DOHH2 (cell line): ENCODE measurements around the gene DAAM2.

Source experiments
- H3F3A ChIP-seq: fragments of 200-600 bp; sonication (generic), shearing (Covaris generic); 2 replicates; pipeline ENCODE4 v1.6.0; 2016; ENCODE audit warnings: antibody characterized with exemption, mild to moderate bottlenecking; ENCODE audit not compliant: control insufficient read depth, insufficient read depth
- H3K27ac ChIP-seq: fragments of 200-600 bp; sonication (generic); 2 replicates; pipeline ENCODE4 v1.5.1; 2014; ENCODE audit warnings: low read depth, mild to moderate bottlenecking, low read length, moderate library complexity
- H3K27me3 ChIP-seq: fragments of 200-600 bp; sonication (generic); 2 replicates; pipeline ENCODE4 v1.6.1; 2014; ENCODE audit warnings: mild to moderate bottlenecking, low read length, mixed read lengths; ENCODE audit not compliant: control insufficient read depth
- H3K36me3 ChIP-seq: fragments of 200-600 bp; sonication (generic); 2 replicates; pipeline ENCODE4 v1.6.1; 2014; ENCODE audit warnings: mild to moderate bottlenecking, low read length, moderate library complexity, mixed read lengths; ENCODE audit not compliant: control insufficient read depth
- H3K4me1 ChIP-seq: fragments of 200-600 bp; sonication (generic); 2 replicates; pipeline ENCODE4 v1.6.1; 2014; ENCODE audit warnings: mild to moderate bottlenecking, low read length, mixed read lengths; ENCODE audit not compliant: control insufficient read depth
- H3K4me2 ChIP-seq: fragments of 200-600 bp; sonication (generic); 2 replicates; pipeline ENCODE4 v1.6.0; 2014; ENCODE audit warnings: mild to moderate bottlenecking, low read length, moderate library complexity
- H3K4me3 ChIP-seq: fragments of 200-600 bp; sonication (generic); 2 replicates; pipeline ENCODE4 v1.5.1; 2014; ENCODE audit warnings: mild to moderate bottlenecking, low read length, mixed read lengths
- H3K79me2 ChIP-seq: fragments of 200-600 bp; sonication (generic); 2 replicates; pipeline ENCODE4 v1.6.1; 2014; ENCODE audit warnings: mild to moderate bottlenecking, low read length, mixed read lengths; ENCODE audit not compliant: control insufficient read depth
- H3K9me2 ChIP-seq: fragments of 200-600 bp; sonication (generic); replicated peaks from 2 replicates; pipeline ENCODE4 v1.6.1; 2014; ENCODE audit warnings: mild to moderate bottlenecking, low read length, mixed read lengths; ENCODE audit not compliant: control insufficient read depth
- H3K9me3 ChIP-seq: fragments of 200-600 bp; sonication (generic); 2 replicates; pipeline ENCODE4 v1.6.1; 2014; ENCODE audit warnings: antibody characterized with exemption, low read length, mixed read lengths; ENCODE audit not compliant: control insufficient read depth, insufficient read depth
- H4K20me1 ChIP-seq: fragments of 200-600 bp; sonication (generic); 2 replicates; pipeline ENCODE4 v1.6.0; 2014; ENCODE audit warnings: low read depth, mild to moderate bottlenecking, antibody characterized with exemption, low read length, moderate library complexity; ENCODE audit not compliant: control insufficient read depth, insufficient read depth
- EZH2phosphoT487 ChIP-seq: fragments of 200-600 bp; sonication (generic); IDR thresholded peaks from 2 replicates; pipeline ENCODE4 v1.6.1; 2017; ENCODE audit warnings: borderline replicate concordance, mild to moderate bottlenecking, antibody characterized with exemption, low read length, moderate library complexity, mixed read lengths
- TF ChIP-seq, protein P1 (sequence below): fragments of 200-600 bp; sonication (generic); IDR thresholded peaks from one replicate; pipeline ENCODE4 v1.5.1; 2014; ENCODE audit warnings: antibody characterized with exemption, mild to moderate bottlenecking, low read depth, low read length; ENCODE audit not compliant: poor library complexity, severe bottlenecking

DAAM2 gene

DNA sequence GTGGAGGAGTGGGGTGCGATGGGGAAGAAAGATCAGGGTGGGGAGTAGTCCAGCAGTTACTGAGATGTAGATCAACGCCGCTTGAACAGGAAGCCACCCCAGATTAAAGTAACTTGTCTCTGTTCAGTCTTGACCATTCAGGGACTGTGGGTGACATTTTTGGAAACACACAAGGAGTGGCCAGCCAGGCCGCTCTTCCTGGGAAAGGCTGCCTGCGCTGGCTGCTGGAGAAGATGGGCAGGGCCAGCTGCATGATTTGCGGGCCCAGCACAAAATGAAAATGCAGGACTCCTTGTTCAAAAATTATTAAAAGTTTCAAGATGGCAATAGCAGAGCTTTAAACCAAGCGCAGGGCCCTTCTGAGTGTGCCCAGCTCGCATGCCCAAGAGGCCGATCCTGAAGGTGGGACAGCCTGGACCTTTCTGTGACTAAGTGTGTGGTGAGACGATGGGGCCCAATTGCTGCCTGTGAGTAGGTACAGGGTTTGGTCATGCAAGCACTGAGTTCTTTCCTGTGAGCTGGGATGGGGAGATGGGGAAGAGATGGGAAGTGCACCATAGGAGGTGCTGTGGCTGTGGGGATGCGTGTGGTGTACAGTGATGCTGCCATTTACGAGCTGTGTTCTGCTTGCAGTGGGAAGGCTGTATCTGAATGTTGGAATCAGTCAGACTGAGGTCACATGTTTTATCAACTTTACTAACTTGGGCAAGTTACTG, 51.3 kb downstream of the DAAM2 start:
- Histone ChIP-seq H3K4me1 (no peaks in the 10 kb centered on the region), H3K27me3 (no peaks in the 10 kb centered on the region), H3K4me3 (no peak overlapping the region), H4K20me1 (no peaks in the 10 kb centered on the region), H3K9me3 (no peaks in the 10 kb centered on the region), H3K27ac (no peak overlapping the region), H3K9me2 (no peaks in the 10 kb centered on the region), H3K4me2 (no peak overlapping the region), H3F3A (no peaks in the 10 kb centered on the region), H3K36me3 (no peaks in the 10 kb centered on the region), H3K79me2 (no peaks in the 10 kb centered on the region)
- TF ChIP-seq, protein P1, sequence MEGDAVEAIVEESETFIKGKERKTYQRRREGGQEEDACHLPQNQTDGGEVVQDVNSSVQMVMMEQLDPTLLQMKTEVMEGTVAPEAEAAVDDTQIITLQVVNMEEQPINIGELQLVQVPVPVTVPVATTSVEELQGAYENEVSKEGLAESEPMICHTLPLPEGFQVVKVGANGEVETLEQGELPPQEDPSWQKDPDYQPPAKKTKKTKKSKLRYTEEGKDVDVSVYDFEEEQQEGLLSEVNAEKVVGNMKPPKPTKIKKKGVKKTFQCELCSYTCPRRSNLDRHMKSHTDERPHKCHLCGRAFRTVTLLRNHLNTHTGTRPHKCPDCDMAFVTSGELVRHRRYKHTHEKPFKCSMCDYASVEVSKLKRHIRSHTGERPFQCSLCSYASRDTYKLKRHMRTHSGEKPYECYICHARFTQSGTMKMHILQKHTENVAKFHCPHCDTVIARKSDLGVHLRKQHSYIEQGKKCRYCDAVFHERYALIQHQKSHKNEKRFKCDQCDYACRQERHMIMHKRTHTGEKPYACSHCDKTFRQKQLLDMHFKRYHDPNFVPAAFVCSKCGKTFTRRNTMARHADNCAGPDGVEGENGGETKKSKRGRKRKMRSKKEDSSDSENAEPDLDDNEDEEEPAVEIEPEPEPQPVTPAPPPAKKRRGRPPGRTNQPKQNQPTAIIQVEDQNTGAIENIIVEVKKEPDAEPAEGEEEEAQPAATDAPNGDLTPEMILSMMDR = no peak
- no peak for TF ChIP-seq EZH2phosphoT487

DNA sequence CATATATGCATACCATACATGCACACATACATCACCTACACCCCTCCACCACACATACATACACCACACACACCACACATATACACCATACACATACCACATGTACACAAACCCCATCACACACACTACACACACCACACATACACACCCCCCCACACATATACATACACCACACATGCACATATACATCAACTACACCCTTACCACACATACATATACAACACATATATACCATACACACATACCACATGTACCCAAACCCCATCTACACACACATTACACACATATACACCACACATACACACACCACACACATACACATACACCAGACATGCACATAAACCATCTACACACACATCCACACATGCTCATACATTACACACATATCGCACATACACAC, 52.7 kb downstream of the DAAM2 start:
- no peaks in the 10 kb centered on the region for H3K27me3 ChIP-seq
- H3K36me3 ChIP-seq = no peaks in the 10 kb centered on the region
- TF ChIP-seq, protein P1 = no peak
- no peak for TF ChIP-seq EZH2phosphoT487
- no peaks in the 10 kb centered on the region for H3K4me1 ChIP-seq
- no peaks in the 10 kb centered on the region for H4K20me1 ChIP-seq
- no peaks in the 10 kb centered on the region for H3K9me2 ChIP-seq
- no peaks in the 10 kb centered on the region for H3K9me3 ChIP-seq
- H3K4me2 ChIP-seq = no peak overlapping the region
- no peak overlapping the region for H3K4me3 ChIP-seq
- H3F3A ChIP-seq = no peaks in the 10 kb centered on the region
- no peak overlapping the region for H3K27ac ChIP-seq
- H3K79me2 ChIP-seq = no peaks in the 10 kb centered on the region

DNA sequence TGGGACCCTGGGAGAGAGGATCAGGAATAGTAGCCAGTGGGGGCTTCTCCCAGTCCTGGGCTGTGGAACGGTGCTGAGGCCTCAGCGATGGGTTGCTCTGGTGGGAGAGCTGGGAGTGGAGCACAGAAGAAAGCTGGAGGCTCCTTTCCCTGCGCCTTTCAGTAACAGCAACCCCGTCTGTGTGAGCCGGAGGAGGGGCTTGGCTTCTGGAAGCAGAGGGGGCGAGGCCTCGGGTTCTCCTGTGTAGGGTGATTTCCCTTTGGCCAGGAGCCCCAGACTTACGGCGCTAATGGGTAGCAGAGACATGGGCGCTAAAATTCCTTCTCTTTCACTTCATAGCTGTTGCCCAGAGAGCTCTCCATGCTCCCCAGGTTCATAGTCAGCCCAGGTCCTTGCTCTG, 55.0 kb downstream of the DAAM2 start:
- H3K4me1 ChIP-seq = 0 out of 2 replicates have a peak, but pooled peaks cover 2% of the 10 kb centered on the region
- no peaks in the 10 kb centered on the region for H3K9me2 ChIP-seq
- TF ChIP-seq, protein P1 = no peak
- no peak for TF ChIP-seq EZH2phosphoT487
- no peak overlapping the region for H3K4me3 ChIP-seq
- H4K20me1 ChIP-seq = no peaks in the 10 kb centered on the region
- no peaks in the 10 kb centered on the region for H3K27me3 ChIP-seq
- H3K79me2 ChIP-seq = no peaks in the 10 kb centered on the region
- no peak overlapping the region for H3K4me2 ChIP-seq
- H3K9me3 ChIP-seq = no peaks in the 10 kb centered on the region
- no peak overlapping the region for H3K27ac ChIP-seq
- no peaks in the 10 kb centered on the region for H3F3A ChIP-seq
- H3K36me3 ChIP-seq = no peaks in the 10 kb centered on the region
